NCI-H1048 (cell line): Measurements from ENCODE around the gene GPC4.
"Not testable (repeated sequence)": the region's sequence is repeated elsewhere in the genome, so short reads cannot be mapped to it uniquely, and the experiment has no call there.

Experiments
- DNase-seq: peaks from one replicate; lab custom pipeline; 2025; lab: John Stamatoyannopoulos, UW

GPC4 gene

DNA sequence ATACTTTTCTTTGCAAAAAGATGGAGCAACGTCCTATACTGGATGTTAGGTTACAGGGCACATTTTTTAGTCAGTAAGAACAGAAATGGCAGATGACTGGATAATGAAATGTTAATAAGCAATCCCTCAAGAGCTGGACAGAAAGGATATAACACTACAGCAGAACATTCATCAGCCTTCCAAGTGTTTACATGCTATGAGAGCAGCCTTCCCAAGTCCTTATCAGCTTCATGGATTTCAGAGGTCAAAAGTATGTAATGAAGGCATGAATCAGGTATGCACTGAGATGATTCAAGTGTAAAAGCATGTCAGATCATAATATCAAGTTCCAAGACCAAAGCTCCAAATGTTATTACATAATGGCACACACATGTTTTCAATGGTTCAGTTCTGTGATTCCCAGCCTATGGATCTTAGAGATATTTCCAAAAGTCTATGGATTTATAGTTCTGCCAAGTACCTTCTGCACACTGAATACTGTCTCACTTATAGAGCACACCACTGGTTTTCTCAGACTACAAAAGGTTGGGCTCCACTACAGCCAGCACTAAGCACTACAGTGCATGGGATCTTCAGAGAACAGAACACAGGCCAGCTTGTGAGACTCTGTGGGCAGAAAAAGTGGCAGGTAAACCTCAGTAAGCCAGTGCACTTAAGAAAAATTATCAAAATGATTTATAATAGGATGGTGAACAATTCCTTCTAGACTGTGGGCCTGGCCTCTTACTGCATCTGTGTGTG lies 49.2 kb downstream of the GPC4 start:
- no peak for DNase-seq

DNA sequence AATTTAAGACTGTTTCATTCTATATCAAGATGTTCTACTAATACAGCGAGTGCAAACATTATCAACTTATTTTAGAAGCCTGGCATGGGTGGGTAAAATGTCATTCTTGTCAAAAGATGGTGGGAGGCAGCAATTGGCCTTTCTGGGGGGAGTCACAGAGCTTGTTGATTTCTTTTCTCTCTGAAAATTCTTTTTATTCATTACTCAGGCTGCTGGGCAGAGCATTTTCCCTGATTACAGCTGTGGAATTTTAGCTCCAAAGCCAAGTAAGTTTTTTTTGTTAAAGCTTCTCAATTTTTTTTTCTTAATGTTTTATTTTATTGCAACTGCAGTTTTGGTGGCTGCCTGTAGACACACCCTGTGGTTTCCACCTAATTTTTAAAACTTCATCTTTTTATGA lies 50.4 kb downstream of the GPC4 start:
- no peak for DNase-seq

- DNase-seq = no peak
Observed at GRCh38 chrX:133364196-133364595, 51.1 kb downstream of the GPC4 start.

DNA sequence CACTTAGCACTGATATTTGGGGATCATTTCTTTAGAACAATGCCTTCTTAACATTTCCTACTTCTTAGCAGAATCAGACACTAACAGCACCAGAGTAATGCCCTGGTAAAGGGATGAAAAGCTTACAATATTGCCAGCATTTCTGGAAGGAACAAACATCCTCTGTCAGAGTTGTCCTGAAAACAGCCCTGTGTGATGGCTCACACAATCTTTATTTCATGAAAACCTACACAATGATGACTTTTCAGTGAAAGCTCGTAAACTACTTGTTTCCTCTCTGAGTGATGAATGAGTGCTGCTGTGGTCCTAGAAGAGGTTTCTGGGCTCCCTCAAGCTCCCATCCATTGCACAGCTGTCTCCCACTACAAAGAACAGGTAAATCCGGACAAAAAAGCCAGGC lies 52.8 kb downstream of the GPC4 start:
- no peak for DNase-seq

DNA sequence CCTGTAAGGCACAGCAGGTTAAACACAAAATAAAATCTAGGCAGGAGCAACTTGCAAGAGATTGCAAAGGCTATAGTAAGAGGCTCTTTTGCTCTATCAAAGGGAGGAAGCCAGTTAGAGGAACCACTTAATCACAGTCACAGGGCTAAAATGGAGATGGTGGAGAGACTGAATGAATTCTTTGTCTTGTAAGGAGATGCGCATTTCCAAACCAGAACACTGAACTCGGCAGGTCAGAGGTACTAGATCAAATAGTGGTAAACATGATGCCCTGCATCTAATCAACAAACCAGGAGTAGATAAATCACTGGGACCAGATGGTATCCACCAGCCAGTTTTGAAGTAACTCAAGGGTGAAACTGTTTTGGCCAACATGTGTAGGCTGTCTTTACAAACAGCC lies 55.8 kb downstream of the GPC4 start:
- no peak for DNase-seq

DNA sequence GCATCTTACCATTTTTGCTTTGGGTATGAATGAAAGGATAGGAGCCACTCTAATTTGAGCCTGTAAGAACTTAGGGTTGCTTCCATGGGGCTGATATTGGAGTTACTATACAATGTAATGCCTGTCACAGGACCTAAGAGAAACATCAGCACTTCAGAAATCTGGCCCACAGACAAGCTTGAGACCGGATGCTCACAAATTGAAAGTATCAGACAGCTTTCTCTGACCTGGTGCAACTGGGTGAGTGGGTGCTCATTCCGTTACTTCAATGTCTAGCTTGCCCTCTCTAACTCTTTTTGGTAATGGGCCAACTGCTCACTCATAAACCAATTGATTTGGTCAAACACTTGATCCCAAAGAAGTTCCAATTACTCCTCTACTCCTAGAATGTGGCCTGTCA lies 62.1 kb downstream of the GPC4 start:
- no peak for DNase-seq

DNA sequence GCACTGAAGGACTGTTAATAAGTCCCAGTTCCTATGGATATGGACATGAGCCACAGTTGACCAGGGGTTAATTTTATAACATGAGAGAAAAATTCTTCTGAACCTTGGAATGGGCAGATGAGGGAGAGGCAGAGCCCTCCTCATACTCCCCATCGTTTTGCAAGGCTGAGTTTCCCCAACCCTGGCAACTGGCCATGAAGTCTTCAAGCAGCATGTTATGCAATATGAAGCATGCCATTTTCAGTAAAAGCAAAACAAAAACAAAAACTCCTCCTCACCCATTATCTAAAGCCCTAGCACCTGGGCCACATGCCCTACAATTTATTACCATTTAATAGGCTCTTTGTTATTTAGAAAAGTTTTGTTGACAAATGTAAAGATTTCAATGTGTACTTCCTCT lies 64.5 kb downstream of the GPC4 start:
- no peak for DNase-seq

GRCh38 chrX:133346026-133346425 lies 69.3 kb downstream of the GPC4 start:
- DNase-seq = no peak

- no peak for DNase-seq
Observed at GRCh38 chrX:133339566-133339965, 75.7 kb downstream of the GPC4 start.

GRCh38 chrX:133337250-133337649 lies 78.0 kb downstream of the GPC4 start:
- DNase-seq = no peak

GRCh38 chrX:133335027-133335426 lies 80.3 kb downstream of the GPC4 start:
- no peak for DNase-seq

GRCh38 chrX:133333154-133333750 lies 82.0 kb downstream of the GPC4 start:
- no peak for DNase-seq

GRCh38 chrX:133332737-133333136 lies 82.6 kb downstream of the GPC4 start:
- no peak for DNase-seq

GRCh38 chrX:133330956-133331355 lies 84.3 kb downstream of the GPC4 start:
- DNase-seq = no peak

DNA sequence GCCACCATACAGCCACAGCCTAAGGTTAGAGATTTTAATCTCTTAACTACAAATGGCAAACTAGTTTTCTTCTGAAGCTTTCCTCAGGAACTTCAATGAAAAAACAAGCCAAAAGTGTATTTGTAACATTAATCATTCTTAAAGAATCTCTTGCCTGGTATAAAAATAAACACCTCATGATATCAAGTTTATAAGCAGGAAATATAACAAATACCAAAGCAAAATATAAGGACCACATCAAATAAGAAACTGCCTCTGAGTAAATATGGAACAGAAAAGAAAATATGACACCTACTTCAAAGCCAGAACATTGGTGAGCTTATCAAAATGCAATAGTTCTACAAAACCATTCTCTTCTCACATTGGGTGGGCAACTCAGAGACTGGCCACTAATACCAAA lies 89.9 kb downstream of the GPC4 start:
- no peak for DNase-seq

GRCh38 chrX:133323431-133323830 lies 91.9 kb downstream of the GPC4 start:
- DNase-seq = no peak

GRCh38 chrX:133322269-133322668 lies 93.0 kb downstream of the GPC4 start:
- not testable (repeated sequence) for DNase-seq

DNA sequence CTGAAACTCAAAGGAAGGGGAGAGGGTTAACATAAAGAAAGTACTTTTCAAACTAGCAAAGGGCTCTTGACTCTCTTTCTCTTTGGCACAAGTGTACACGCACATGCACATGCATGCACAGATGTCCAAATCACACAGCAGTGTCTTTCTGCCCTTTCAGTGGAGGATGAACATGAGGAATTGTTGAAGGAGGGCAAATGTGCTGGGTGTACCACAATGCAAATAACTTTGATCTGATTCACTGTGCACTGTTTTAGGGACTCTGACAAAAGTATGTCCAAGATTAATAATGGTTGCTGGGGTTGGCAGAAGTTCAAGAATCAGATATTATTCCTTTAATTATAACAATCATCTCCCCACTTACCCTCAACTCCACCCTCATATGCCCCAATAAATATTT lies 93.8 kb downstream of the GPC4 start:
- no peak for DNase-seq

DNA sequence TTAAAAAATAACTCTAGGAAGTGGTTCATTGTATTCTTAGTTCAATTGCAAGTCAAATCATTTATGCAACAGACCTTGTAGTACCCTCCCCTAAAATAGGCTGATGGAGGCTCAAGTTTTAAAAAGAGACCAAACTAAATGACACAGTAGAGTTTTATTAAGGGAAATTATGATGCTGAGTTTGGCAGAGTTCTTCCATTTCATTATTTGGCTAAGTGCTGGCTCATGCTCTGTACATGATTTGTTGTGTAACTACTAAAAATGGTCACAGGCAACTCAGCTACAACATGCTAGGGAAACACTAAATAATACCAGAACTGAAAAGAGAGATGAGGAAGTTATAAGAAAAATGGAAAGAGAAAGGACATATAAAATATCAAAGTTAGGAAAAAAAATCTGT lies 101.0 kb downstream of the GPC4 start:
- DNase-seq = no peak

GRCh38 chrX:133308499-133308897 lies 106.8 kb downstream of the GPC4 start:
- no peak for DNase-seq

DNA sequence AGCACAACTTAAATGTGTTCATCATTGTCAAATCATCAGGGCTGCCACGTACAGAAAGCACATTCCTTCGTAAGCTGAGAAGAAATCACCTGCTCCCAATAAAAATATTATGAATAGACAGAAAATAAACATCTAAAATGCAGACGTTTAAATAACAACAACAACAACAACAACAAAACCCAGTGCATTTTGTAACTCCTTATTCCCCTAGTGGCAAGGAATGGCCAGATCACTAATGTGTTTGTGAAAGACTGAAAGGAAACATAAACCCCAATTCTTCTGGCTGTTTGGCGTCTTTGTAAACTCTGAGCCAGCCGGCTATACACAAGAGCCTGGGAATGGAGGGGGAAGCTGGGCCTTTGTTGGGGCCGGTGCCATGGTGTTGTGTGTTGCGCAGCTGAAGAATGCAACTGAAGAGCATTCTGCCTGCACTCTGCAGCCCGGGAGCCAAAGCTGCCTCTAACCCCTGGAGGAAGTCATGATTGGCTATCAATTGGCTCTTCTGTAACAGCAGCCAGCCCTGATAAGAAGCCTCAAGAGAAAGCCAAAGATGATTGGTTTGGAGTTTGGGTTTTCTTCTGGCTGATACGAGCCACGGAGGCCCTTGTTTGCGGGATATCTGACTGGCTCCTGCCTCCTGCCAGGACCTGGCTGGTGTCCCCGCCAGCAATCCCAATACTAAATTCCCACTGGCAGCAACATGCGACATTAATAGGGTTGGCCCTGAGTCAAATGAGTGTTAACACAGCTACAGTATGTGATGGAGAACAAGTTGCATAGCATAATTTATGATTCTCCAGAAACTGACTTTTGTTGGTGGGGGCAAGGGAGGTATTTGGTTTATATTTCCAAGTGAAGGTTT lies 107.4 kb downstream of the GPC4 start:
- DNase-seq = no peak

GRCh38 chrX:133307094-133307493 lies 108.2 kb downstream of the GPC4 start:
- DNase-seq = no peak

GRCh38 chrX:133306316-133306715 lies 109.0 kb downstream of the GPC4 start:
- no peak for DNase-seq
